HepG2 (cell line): Measurements from ENCODE around the gene SAMM50. TPM values are rescaled to one million over a fixed set of nuclear protein-coding genes. Genes with fewer than 3 reads are reported as not detected.

Experiments used
- ATF1 ChIP-seq: IDR thresholded peaks from 2 replicates; pipeline ENCODE4 v1.6.1; 2016; ENCODE audit warnings: mild to moderate bottlenecking, control low read depth
- CHD2 ChIP-seq: IDR thresholded peaks from 2 replicates; pipeline ENCODE4 v1.6.1; 2011; ENCODE audit warnings: low read depth, low read length, improper control_type of control experiment
- DBP ChIP-seq: sonication (generic); formaldehyde crosslinking; IDR thresholded peaks from 2 replicates; pipeline ENCODE4 v1.4.0; 2020; ENCODE audit warnings: missing genetic modification reagents; ENCODE audit errors: not compliant biosample characterization
- ELF1 ChIP-seq: sonication (generic); formaldehyde crosslinking; IDR thresholded peaks from 2 replicates; pipeline ENCODE4 v1.4.0; 2020; ENCODE audit warnings: missing genetic modification reagents
- EP300 ChIP-seq, 3 experiments: sonication (generic) in 1 of 3; formaldehyde crosslinking in 1 of 3; IDR thresholded peaks; 2 replicates each; pipeline versions ENCODE4 v1.5.1 to v1.6.1; 2011 to 2020; ENCODE audit warnings: low read depth in 2 of 3, low read length in 2 of 3, borderline replicate concordance in 1 of 3, improper control_type of control experiment in 1 of 3, mild to moderate bottlenecking in 1 of 3, missing genetic modification reagents in 1 of 3, moderate library complexity in 1 of 3
- HDAC6 ChIP-seq: fragments of 200-600 bp; sonication (generic); IDR thresholded peaks from 2 replicates; pipeline ENCODE4 v1.7.0; 2017; ENCODE audit warnings: mild to moderate bottlenecking, antibody characterized with exemption, low read length, low read depth
- HNF1B ChIP-seq: sonication (generic); formaldehyde crosslinking; IDR thresholded peaks from 2 replicates; pipeline ENCODE4 v1.5.1; 2020; ENCODE audit warnings: mild to moderate bottlenecking, moderate library complexity, missing genetic modification reagents
- SKIL ChIP-seq: sonication (generic); formaldehyde crosslinking; IDR thresholded peaks from 2 replicates; pipeline ENCODE4 v1.8.0; 2022; ENCODE audit warnings: missing genetic modification reagents, mild to moderate bottlenecking, moderate library complexity, borderline replicate concordance
- SRF ChIP-seq: IDR thresholded peaks from 2 replicates; pipeline ENCODE4 v1.6.1; 2011; ENCODE audit warnings: mild to moderate bottlenecking, low read depth, low read length, moderate library complexity
- TCF7 ChIP-seq: sonication (generic); IDR thresholded peaks from 2 replicates; pipeline ENCODE4 v1.6.1; 2016; ENCODE audit warnings: antibody characterized with exemption, low read depth
- TGIF2 ChIP-seq: IDR thresholded peaks from 2 replicates; pipeline ENCODE4 v1.6.1; 2016; ENCODE audit warnings: control low read depth, missing compliant biosample characterization
- THAP11 ChIP-seq: IDR thresholded peaks from 2 replicates; pipeline ENCODE4 v1.6.1; 2016; ENCODE audit warnings: missing biosample characterization, missing genetic modification reagents
- ZBTB3 ChIP-seq: sonication (generic); formaldehyde crosslinking; IDR thresholded peaks from 2 replicates; pipeline ENCODE4 v1.4.0; 2020; ENCODE audit warnings: low read depth, mild to moderate bottlenecking, moderate library complexity, missing genetic modification reagents, borderline replicate concordance
- ZMAT5 ChIP-seq: sonication (generic); formaldehyde crosslinking; IDR thresholded peaks from 2 replicates; pipeline ENCODE4 v1.5.0; 2020; ENCODE audit warnings: mild to moderate bottlenecking, low read depth, missing genetic modification reagents, borderline replicate concordance
- ZMYM3 ChIP-seq: sonication (generic); formaldehyde crosslinking; IDR thresholded peaks from 2 replicates; pipeline ENCODE4 v1.5.1; 2020; ENCODE audit warnings: mild to moderate bottlenecking, missing genetic modification reagents
- ZNF274 ChIP-seq: sonication (generic); formaldehyde crosslinking; IDR thresholded peaks from 2 replicates; pipeline ENCODE4 v1.5.1; 2020; ENCODE audit warnings: mild to moderate bottlenecking, missing genetic modification reagents
- ZNF329 ChIP-seq: sonication (generic); formaldehyde crosslinking; IDR thresholded peaks from 2 replicates; pipeline ENCODE4 v1.9.0; 2021; ENCODE audit warnings: low read depth, mild to moderate bottlenecking, missing genetic modification reagents
- ZNF550 ChIP-seq: sonication (generic); formaldehyde crosslinking; IDR thresholded peaks from 2 replicates; pipeline ENCODE4 v1.4.0; 2020; ENCODE audit warnings: mild to moderate bottlenecking, missing genetic modification reagents, borderline replicate concordance
- polyA plus RNA-seq, 8 experiments: library from polyadenylated mRNA; depleted of rRNA in 3 of 8; stranded (reverse) in 7 of 8; unstranded in 1 of 8; fragments of >200 nt; fragmentation: Illumina TruSeq in 4 of 8; extraction: Trizol in 4 of 8; gene quantifications; 2 replicates each; pipeline versions ENCODE4 v1.2.1 to v1.2.3, GENCODE V29; 2011 to 2016; ENCODE audit warnings: low read depth in 4 of 8, missing spikeins in 1 of 8, mixed read lengths in 1 of 8; ENCODE audit not compliant: insufficient read depth in 1 of 8
- total RNA-seq, 5 experiments: library from RNA; depleted of rRNA; stranded (reverse); fragments of >200 nt; fragmentation: Illumina TruSeq; extraction: Trizol; gene quantifications; 2 replicates each; pipeline ENCODE4 v1.2.3, GENCODE V29; 2016; ENCODE audit warnings: low read depth in 1 of 5
- TF ChIP-seq, protein P1 (sequence below): sonication (generic); formaldehyde crosslinking; IDR thresholded peaks from 2 replicates; pipeline ENCODE4 v1.9.0; 2021; ENCODE audit warnings: missing genetic modification reagents, borderline replicate concordance
- TF ChIP-seq, protein P2 (sequence below): sonication (generic); formaldehyde crosslinking; conservative IDR thresholded peaks from 2 replicates; pipeline ENCODE4 v1.8.0; 2022; ENCODE audit warnings: low read depth, missing genetic modification reagents

Gene SAMM50
- total and polyA plus RNA-seq, 2 of the 13 experiments (the other 11 are each of a cell fraction or from before 2014, with no cell fraction given): 34.7 to 63.4 TPM

- TF ChIP-seq SKIL (CRISPR knock-in tag) (peak; percentile 74), HNF1B (peak; percentile 83; the same call in 1 of the 2 replicates), ZMAT5 (CRISPR knock-in tag) (no peak), ATF1 (peak; percentile 16; the same call in 1 of the 2 replicates), SRF (no peak), TCF7 (no peak), THAP11 (peak; percentile 91), DBP (CRISPR knock-in tag) (no peak), CHD2 (0 out of 2 replicates have a peak, but pooled peaks have one; percentile 27), ZNF550 (CRISPR knock-in tag) (no peak), TGIF2 (CRISPR knock-in tag) (peak; percentile 72; the same call in 1 of the 2 replicates), ELF1 (peak; percentile 82), ZMYM3 (CRISPR knock-in tag) (peak; percentile 33; the same call in 1 of the 2 replicates), ZNF329 (CRISPR knock-in tag) (peak; percentile 64), HDAC6 (no peak), ZBTB3 (no peak), ZNF274 (CRISPR knock-in tag) (no peak), EP300 (IDR thresholded peaks at IDR 0.05; ENCODE audit: low read depth in 2 of 2, low read length in 2 of 2) (no peak), EP300 (CRISPR knock-in tag; IDR thresholded peaks at IDR 0.05; ENCODE audit: borderline replicate concordance) (no peak)
- TF ChIP-seq, protein P1, sequence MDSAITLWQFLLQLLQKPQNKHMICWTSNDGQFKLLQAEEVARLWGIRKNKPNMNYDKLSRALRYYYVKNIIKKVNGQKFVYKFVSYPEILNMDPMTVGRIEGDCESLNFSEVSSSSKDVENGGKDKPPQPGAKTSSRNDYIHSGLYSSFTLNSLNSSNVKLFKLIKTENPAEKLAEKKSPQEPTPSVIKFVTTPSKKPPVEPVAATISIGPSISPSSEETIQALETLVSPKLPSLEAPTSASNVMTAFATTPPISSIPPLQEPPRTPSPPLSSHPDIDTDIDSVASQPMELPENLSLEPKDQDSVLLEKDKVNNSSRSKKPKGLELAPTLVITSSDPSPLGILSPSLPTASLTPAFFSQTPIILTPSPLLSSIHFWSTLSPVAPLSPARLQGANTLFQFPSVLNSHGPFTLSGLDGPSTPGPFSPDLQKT (CRISPR knock-in tag): no peak
- TF ChIP-seq, protein P2, sequence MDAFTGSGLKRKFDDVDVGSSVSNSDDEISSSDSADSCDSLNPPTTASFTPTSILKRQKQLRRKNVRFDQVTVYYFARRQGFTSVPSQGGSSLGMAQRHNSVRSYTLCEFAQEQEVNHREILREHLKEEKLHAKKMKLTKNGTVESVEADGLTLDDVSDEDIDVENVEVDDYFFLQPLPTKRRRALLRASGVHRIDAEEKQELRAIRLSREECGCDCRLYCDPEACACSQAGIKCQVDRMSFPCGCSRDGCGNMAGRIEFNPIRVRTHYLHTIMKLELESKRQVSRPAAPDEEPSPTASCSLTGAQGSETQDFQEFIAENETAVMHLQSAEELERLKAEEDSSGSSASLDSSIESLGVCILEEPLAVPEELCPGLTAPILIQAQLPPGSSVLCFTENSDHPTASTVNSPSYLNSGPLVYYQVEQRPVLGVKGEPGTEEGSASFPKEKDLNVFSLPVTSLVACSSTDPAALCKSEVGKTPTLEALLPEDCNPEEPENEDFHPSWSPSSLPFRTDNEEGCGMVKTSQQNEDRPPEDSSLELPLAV (CRISPR knock-in tag): 0 out of 2 replicates have a peak, but pooled peaks have one; percentile 38
Measured at GRCh38 chr22:43955040-43955882, at the start of gene SAMM50 (continued).
